Activated CD4-positive, alpha-beta memory T cell treated with anti-CD3 and anti-CD28 coated beads, Interleukin-2, amount 10 ng/mL, durations not matched to agents 7 days and 5 days (primary cell): Measurements from ENCODE around the gene CRIM1. TPM values are rescaled to one million over a fixed set of nuclear protein-coding genes. Genes with fewer than 3 reads are reported as not detected.

Experiments
- total RNA-seq, 2 experiments: library from RNA; stranded (reverse); gene quantifications; one replicate each; pipeline ENCODE4 v1.2.3, GENCODE V29; 2021

CRIM1 gene
- total RNA-seq, 2 experiments from 2014 or later: 5.4 to 6.6 TPM

Other genes with a start within 250 kb of the CRIM1 start
- 10 to 100 TPM; 12.3 to 16.5 TPM for gene FEZ2, start 242.4 kb downstream of the CRIM1 start, total RNA-seq